HG02870 (cell line): ENCODE measurements around the gene MIOX.
A peak's percentile ranks its signal among the peaks of the same experiment; 100 is the strongest.
"Not testable (repeated sequence)": the region's sequence is repeated elsewhere in the genome, so short reads cannot be mapped to it uniquely, and the experiment has no call there.

Experiments
- ATAC-seq: cut with Tn5 transposase; IDR thresholded peaks from one replicate; pipeline ENCODE4 v1.9.1; 2021; ENCODE audit warnings: mild to moderate bottlenecking, moderate library complexity; ENCODE audit not compliant: unreplicated experiment

The MIOX gene

DNA sequence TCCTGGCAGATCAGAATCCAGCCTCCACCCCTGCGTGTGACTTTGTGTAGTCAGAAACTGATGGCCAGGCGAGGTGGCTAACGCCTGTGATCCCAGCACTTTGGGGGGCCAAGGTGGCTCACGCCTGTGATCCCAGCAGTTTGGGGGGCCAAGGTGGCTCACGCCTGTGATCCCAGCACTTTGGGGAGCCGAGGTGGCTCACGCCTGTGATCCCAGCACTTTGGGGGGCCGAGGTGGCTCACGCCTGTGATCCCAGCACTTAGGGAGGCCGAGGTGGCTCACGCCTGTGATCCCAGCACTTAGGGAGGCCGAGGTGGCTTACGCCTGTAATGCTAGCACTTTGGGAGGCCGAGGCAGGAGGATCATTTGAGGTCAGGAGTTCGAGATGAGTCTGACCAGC lies 26.5 kb downstream of the MIOX start:
- ATAC-seq = no peak

DNA sequence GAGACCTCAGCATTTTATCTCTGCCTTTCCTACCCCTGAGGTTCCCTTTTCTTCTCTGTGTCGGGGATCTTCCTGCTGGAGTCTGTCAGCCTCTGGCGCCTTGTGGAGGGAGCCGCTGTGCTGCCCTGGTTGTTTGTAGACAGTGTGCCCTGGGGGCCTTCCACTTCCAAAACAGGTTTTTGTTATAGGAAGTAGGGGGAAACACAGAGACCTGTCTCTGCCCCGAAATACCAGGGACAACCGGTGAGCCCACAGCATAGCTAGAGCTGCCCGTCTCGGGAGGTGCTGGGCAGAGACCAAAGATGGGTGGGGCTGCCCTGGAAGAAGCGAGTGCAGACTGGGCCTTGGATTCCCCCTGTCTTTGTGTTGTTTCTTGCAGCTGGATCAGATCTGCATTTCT lies 29.4 kb downstream of the MIOX start:
- ATAC-seq = no peak

DNA sequence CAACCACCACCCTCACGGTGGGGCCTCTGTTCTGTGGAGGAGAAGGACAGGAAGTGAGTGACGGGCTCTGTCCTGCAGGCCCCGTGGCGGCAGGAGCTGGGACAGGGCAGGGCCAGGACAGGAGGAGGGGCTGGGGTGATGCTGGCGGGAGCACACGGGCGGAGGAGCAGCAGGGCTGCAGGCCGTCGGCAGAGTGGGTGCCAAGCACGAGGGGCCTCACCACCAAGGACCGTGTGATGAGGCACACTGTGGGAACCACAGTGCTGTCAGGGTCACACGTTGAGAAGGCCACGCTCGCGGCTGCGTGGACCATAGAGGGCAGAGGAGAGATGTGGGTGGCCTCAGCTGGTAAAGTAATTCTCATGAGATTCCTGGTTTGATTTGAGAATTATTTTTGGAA lies 30.2 kb downstream of the MIOX start:
- no peak for ATAC-seq

DNA sequence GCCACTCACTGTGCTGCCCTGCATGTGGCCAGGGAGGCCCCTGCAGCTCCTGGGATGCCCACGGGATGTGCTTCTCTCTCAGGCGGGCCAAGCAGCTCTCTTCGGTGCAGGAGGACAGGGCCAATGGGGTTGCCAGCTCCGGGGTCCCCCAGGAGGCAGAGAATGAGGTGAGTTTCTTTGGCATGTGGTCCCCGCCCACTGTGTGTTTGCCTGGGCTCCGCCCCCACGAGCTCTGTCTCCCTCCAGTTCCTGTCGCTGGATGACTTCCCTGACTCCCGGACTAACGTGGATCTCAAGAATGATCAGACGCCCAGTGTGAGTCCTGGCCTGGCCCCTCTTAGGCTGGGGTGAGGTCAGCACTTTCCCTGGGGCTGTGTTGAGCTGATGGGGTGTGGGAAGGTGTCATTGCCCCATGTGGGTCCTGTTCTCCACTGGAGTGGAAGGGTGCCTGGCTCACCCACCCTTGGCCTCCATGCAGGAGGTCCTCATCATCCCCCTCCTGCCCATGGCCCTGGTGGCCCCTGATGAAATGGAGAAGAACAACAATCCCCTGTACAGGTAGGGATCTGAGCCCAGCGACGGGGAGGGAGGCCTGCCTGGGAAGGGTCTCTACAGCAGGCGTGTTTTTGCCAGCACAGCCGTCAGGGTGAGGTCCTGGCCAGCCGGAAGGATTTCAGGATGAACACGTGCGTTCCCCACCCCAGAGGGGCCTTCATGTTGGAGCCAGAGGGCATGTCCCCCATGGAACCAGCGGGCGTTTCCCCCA lies 31.0 kb downstream of the MIOX start:
- no peak for ATAC-seq

DNA sequence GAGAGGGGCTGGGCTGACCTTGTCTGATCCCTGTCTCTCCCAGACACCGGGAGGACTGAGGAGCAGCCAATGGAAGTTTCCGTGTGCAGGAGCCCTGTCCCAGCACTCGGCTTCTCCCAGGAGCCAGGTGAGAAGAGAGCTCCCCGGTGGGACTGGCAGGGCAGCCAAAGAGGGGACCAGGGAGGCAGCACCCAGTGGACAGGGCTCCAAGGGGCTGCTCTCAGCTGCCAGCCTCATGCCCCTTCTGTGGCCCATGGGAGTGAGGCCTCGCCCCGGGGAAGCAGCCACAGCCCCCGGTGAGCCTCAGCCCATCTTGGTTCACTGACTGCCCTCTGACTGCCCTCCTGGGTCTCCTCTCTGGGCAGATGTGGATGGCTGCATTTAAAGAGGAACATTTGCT lies 31.9 kb downstream of the MIOX start:
- no peak for ATAC-seq

DNA sequence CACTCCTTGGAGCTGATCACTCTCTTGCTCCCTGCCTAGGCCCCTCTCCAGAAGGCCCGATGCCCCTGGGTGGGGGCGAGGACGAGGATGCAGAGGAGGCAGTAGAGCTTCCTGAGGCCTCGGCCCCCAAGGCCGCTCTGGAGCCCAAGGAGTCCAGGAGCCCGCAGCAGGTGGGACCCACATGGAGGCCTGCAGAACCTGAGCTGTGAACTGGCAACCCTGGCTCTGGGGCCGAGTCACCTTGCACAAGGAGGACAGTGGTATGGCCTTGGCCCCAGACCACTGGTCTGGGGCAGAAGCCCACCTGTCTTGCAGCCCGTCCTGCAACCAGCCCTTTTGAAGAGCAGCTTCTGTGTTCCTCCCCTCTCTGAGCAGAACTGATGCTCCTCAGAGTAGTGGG lies 32.5 kb downstream of the MIOX start:
- no peak for ATAC-seq

DNA sequence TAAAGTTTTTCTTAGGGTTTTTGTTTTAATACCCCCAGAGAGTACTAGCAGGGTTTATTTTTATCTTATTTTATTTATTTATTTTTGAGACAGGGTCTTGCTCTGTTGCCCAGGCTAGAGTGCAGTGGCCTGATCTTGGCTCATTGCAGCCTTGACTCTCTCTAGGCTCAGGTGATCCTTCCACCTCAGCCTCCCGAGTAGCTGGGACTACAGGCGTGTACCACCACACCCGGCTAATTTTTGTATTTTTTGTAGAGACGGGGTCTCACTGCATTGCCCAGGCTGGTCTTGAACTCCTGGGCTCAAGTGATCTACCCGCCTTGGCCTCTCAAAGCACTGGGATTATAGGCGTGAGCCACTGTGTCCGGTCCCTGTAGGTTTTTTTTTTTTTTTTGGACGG lies 33.5 kb downstream of the MIOX start:
- ATAC-seq = not testable (repeated sequence)

DNA sequence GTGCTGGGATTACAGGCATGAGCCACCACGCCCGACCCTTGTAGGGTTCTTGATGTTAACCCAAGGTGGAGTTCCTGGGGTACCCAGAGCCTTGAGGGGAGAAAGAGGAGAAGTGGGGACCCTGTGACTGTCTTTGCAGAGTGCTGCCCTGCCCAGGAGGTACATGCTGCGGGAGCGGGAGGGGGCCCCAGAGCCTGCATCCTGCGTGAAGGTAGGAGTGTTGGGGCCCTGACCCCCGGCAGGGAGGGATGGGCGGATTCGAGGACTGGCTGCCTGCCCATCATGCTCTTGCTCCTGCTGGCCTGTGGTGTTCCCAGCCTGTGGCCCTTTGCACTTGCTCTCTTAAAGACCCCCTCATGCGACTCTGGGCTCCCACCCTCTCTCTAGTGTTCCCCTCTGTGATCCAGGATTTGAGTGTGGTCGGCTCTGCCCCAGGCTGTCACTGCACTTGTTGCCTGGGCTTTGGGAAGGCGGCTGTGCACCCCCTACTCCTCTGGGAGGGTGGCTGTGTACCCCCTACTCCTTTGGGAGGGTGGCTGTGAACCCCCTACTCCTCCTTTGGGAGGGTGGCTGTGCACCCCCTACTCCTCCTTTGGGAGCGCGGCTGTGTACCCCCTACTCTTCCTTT lies 34.3 kb downstream of the MIOX start:
- ATAC-seq = no peak

DNA sequence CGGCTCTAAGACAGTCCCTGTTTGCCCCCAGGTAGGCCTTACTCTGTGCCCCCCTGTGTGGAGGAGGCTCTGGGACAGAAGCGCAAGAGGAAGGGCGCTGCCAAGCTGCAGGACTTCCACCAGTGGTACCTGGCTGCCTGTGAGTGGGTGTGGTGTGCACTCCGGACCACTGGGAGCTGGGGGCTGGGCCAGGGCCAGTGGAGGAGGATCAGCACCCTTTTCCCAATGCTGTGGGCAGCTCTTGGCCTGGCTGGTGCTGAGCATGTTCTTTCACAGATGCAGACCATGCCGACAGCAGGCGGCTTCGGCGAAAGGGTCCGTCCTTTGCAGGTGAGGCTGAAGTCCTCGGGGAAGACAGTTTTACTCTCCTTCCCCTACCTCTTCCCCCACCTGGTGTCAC lies 35.1 kb downstream of the MIOX start:
- no peak for ATAC-seq

DNA sequence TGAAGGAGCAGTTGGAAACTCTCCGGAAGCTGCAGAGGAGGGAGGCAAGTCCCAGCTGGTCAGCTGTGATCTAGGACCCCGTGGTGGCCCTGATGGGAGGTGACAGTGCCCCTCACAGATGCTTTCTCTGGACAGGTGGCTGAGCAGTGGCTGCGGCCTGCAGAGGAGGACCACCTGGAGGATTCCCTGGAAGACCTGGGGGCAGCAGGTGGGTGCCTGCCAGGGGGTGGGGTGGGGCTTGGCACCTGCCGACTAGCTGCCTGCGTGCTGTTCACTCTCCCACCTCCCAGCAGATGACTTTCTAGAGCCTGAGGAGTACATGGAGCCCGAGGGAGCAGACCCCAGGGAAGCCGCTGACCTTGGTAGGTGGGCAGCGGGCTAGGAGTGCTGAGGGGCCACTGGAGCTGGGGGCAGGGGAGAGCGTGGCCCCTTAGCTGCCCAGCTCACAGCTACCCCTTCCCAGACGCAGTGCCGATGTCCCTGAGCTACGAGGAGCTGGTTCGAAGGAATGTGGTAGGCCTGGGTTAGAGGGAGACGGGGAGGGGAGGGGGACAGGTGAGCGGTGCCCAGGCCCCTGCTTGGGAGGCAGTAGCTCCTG lies 35.6 kb downstream of the MIOX start:
- ATAC-seq = no peak

DNA sequence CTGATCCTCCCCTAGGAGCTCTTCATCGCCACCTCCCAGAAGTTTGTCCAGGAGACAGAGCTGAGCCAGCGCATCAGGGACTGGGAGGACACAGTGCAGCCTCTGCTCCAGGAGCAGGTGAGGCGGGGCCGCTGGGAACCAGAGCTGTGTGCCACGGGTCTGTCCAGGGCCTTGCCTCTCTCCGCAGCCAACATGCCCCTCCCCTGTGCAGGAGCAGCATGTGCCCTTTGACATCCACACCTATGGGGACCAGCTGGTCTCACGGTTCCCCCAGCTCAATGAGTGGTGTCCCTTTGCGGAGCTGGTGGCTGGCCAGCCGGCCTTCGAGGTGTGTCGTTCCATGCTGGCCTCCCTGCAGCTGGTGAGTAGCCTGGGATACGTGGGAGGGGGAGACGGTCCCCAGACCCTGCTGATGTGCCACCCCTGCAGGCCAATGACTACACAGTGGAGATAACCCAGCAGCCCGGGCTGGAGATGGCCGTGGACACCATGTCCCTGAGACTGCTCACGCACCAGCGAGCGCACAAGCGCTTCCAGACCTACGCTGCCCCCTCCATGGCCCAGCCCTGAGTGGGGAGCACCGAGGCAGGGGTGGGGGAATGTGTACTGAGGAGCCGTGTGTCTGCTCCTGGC lies 36.3 kb downstream of the MIOX start:
- no peak for ATAC-seq

DNA sequence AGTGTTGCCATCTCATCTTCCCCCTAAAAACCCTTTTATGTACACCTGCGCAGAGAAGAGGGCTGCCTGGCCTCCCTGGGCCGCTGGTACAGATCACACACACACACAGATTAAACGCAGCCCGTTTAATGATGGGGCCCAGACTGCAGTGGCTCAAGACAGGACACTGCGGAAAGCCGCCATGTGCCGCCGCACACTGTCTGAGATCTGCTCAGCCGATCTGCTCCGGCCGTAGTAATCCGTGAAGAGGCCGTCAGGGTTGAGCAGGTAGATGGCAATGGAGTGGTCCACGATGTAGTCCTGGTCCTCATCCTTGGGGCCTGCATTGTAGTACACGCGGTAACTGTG lies 36.8 kb downstream of the MIOX start:
- no peak for ATAC-seq

DNA sequence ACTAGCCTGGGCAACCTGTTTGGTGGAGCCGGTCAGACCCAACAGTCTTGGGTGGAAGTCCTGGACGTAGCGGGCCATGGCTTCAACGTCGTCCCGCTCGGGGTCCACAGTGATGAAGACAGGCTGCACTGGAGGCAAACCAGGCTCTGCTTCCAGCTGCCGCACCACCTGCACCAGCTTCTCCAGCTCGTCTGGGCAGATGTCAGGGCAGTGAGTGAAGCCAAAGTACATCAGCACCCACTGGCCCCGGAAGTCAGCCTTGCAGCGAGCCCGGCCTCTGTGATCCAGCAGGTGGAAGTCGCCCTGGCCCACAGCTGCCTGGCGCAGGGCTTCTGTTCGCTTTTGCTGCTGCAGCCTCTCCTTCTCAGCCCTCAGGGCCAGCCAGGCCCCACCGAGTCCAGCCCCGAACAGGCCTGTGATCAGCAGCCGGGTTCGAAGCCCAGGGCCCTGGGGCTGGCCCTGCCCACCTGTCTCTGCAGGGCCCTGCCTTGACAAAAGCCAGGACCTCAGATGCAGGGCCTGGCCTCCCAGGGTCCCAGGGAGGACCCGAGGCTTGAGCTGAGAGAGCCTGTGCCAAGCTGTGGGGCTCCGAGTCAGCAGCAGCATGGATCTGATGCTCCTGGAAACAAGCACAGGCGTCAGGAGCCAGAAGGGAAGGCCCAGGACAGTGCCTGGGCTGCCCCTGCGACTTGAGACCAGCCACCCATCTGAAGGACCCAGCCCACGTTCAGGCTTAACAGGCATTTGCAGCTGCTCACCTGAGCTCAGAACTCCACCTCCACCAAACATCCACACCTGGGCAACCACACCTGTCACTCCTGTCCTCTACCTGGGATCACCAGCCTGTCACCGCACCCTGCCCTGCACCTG lies 37.4 kb downstream of the MIOX start:
- no peak for ATAC-seq

DNA sequence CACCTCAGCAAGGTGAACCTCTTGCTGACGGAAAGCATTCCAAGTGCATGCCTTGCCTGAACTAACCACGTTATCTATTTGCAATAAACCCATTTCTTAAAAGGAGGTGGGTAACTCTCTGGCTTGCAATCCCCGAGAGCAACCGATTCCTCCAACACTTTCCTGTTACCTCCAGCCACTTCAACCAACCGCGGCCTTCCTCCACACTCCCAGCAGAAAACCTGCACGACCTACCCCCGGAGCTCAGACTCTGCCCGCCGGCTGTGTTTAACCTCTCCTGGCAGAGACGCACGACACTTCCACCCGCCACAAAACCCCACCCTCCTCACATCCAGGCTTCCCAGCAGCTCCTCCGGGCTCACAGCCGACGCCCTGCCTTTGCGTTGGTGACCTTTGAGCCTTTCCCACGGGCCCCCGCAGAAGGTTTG lies 38.0 kb downstream of the MIOX start:
- ATAC-seq = no peak

DNA sequence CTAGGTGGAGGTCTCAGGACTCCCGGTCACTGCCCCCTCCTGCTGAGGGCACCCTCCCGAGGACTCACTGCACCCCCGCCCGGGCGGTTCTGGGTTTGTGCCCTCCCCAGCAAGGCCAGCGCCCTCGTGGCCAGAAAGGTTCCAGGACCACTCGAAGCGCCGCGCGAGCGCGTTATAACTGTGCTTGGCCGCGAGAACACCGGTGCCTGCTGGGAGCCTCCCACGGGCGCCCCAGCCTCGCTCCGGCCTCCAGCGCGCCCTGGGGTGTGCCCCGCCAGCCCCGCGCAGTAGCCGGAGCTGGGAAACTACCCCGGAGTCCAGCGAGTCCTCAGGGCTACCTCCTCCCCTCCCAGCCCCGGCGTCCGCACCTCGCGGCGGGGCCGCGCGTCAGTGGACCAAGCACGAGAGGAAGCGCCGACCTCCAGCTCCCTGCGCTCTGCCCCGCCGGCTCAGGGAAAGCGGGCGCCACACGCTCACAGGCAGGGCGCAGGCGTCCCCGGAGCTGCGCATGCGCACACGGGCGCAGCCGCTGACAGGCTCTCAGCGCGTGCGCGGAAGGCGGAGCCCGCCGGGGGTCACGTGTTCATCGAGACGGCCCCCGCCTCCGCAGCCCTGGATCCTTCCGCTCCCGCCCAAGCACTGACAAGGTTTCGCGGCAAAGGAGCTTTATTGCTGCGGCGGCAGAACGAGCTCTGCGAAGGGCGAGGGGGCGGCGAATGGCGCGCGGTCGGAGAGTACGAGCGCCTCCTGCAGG lies 38.6 kb downstream of the MIOX start, which contains the start of gene SCO2:
SCO2 (minus strand) TSS at position 495 of the 754 bp plus-strand sequence. CDS start 1,187 bp downstream, outside the sequence.
- peak; percentile 41 for ATAC-seq

DNA sequence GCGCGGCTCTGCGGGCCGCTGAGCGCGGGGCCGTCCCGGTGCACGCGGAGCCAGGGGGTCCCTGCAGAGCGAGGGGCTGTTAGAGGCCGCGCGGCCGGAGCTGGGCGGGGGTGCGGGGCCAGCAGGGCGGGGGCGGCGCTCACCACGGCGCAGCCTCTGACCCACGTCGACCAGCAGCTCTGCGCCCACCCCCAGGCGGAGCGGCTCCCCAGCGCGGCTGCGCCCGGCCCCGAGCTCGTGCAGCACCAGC lies 39.1 kb downstream of the MIOX start:
- no peak for ATAC-seq

DNA sequence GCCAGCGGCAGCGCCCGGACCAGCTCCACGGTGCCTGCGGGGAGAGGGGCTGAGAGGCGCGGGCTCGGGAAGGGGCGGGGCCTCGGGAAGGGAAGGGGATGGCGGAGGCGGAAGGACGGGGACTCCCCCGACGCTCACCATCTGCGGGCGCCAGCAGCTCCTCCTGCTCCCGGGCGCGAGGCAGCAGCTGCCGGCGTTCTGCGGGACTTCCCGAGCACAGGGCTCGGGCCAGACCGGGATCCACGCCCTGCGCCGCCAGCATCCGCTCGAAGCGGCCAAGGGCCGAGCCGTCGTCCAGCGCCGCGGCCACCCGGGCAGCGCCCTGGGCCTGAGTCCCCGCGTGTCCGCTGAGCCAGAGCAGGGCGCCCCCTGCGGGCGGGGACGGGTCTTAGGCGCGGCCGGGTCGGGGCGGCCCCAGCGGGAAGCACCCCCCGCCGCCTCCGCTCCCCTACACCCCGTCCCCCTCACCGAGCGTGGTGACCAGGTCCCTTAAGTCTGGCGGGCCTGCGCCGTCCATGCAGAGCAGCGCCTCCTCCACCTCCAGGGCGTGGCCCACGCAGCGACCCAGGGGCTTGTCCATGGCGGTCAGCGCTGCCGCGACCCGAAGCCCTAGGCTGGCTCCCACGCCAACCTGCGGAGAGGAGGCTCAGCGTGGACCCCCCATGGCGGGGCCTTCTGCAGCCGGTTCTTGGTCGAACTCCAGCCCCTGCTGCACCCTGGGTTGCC lies 39.6 kb downstream of the MIOX start:
- peak; percentile 24 for ATAC-seq

DNA sequence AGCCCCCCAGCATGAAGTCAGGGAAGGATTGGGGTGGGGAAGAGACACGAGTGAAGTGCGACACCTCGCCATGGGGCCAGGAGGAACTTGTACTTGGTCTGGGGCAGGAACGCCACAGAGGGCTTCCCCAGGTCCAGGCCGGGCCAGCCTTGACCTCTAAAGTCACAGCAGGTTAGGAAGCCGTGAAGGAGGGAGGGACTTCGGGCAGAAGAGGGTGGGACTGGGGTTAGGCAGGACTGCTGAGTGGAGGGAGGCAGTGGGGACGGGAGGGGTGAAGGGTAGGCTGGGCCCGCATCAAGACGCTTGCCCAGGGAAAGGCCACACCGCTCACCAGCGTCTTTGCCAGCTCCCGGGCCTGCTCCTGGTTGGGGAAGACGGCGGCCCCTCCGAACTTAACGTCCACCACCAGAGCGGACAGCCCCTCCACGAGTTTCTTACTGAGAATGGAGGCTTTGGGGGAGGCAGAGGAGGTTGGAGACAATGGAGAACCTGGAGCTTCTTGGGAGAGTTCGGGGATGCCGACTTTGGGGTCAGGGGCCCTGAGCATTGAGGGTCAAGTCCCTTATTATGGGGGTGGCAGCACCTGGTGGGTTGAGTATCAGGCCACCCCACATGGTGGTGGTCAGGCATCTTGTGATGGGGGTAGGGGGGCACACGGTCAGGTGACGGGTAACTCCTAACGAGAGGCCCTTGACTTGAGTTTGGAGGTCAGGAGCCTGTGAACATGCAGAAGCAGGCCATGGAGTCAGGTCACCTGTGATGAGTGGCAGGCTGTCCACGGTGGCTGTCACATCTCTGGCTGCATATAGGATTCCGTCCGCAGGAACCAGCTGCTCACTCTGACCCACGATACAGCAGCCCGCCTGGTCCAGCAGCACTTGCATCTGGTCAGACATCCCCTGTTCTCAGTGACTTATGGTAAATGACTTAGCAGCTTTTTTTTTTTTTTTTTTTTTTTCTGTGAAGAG lies 40.5 kb downstream of the MIOX start:
- no peak for ATAC-seq
